HG03565 (cell line): ENCODE data around the gene MRE11.
"Not testable (repeated sequence)": the region's sequence is repeated elsewhere in the genome, so short reads cannot be mapped to it uniquely, and the experiment has no call there.

Source experiments
- ATAC-seq: cut with Tn5 transposase; IDR thresholded peaks from one replicate; pipeline ENCODE4 v1.9.1; 2021; ENCODE audit warnings: mild to moderate bottlenecking, moderate library complexity; ENCODE audit not compliant: unreplicated experiment

MRE11 gene

DNA sequence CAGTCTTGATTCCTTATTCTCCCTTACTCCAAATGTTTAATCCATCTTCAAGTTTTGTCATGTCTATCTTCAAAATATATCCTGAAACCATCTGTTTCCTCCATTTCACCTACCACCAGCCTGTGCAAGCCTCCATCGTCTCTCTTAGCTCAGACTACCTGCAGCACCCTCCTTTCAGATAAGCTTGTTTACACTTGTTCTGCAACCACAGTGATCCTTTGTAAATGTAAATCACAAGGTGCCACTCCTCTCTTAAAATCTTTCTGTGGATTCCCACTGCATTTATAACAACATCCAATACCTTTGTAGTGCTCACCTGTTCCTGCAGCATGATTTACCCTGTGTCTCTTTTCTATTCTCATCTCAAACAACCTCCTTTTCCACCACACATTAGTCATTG lies 60.6 kb downstream of the MRE11 start:
- no peak for ATAC-seq

DNA sequence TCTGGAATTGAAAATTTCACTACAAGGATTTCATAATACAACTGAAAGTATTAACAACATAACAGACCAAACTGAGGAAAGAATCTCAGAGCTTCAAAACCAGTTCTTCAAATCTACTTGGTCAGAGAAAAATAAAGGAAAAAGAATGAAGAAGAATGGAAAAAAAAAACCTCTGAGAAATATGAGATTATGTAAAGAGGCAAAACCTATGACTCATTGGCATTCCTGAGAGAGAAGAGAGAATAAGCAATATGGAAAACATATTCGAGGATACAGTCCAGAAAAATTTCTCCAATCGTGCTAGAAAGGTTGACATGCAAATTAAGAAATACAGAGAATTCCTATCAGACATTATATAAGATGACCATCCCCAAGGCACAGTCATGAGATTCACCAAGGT lies 69.0 kb downstream of the MRE11 start:
- ATAC-seq, result no peak

DNA sequence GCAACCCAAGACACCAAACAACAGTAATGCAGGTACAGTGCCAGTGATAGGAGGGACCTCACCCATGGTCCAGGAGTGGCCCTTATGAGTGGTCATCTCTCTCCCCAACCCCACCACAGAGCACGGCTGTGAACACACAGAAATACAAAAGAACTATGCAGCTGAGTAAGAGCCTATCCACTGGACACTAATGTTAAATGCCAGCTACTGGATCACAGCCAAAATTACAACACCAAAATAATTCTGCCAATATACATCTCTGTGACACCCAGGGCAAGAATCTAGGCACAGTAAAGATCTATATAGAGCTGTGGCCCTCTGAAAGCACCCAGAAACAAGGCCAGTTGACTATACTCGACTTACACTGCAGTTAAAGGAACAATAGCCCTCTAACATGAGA lies 69.6 kb downstream of the MRE11 start:
- no peak for ATAC-seq

DNA sequence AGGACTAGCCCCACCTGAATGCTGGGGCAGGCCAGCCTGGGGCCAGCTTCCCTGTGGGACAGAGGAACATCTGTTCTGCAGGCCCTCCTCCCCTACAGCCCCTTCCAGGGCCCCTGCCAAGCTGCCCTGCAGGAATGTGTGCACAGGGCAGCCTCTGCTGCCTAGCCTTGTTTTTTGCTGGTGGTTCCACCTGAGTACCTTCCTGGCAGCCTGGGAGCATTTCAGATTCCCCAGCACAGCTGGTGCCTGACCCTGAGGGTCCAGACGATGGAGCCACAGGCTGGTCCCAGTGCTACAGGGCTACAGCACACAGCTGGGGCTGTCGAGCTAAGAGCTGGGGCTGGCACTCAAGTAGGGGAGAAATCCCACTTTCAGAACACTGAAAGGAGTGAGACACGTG lies 70.1 kb downstream of the MRE11 start:
- no peak for ATAC-seq

DNA sequence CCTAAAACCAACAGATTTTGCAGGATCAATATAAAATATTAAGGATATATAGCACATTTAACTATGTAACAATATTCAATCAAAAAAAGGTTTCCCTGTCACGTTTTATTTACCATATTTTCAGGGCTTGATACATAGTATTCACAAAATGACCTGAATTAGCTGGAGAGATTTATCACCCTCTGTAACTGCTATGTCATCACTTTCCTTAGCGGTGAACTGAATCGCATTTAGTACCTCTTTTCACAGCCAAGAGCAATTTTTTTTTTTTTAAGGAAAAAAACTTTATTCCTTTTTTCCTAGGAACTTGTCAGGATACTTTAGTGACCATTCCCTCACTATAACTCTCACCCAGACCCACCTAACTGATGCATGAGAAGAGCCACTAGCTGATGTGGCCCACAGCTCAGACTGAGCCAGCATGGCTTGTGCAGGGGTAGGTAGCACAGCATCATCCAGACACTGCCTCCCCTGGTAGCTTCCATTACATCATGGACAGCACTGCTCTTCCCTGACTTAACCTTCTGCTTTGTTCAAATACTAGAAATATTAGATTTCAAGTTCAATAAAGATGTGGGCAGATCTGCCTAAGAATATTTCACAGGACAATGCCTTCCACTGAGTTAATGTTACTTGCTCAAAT lies 75.4 kb downstream of the MRE11 start:
- no peak for ATAC-seq

DNA sequence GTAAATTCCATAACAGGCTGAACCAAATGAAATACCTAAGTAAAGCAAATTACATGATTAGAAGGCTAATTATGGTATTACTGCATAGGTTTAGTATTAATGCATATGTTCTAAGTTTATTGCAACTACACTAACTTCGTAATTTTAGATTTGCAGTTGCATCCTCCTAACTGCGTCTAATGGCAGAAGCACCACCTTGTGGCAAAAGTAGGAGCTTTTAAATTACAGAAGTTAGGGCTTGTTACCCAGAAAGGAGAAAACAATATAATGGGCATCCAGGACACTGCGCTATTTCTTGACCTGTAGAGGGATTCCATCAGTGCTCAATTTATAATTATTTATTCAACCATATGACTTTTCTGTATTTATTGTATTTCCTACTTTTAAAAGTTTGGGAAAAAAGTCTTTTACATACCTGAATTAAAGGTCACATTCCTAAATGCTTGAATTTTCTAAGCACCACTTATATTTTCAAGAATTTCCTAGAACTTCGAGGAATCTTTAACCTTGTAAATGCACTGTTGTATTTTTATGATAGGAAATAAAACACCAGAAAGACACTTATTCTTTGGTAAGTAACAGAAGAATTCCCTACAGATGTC lies 76.2 kb downstream of the MRE11 start:
- ATAC-seq, result no peak

DNA sequence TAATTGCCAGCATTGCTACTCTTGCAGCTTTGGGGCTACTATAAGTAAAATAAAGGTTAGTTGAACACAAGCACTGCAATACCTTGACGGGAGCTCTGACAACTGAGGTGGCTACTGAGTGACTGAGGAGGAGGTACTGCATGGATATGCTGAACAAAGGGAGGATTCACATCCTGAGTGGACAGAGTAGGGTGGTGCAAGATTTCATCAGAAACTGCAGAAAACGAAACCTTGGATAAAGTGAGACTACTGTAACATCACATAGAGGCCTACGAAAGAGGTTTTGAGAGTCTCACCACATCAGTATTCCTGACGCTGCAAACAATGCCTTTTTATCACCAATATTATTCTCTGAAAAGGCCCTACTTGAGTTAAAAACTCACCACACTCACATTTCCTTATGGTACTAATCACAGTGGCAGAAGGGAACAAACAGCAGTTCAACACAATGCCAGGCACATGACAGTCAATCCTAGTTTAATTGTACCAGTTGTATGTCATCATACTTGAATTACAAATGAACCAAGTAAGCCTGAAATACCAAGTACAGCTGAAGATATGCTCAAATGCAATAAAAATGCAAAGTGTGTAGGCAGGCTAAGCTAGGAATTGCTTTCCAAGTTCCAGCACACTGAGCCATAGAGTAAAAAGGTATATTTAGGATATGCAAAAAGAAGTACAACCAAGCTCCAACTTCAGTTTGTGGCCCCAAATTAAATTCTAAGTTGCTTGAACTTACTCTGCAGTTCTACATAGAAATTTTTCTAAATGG lies 88.4 kb downstream of the MRE11 start:
- no peak for ATAC-seq

DNA sequence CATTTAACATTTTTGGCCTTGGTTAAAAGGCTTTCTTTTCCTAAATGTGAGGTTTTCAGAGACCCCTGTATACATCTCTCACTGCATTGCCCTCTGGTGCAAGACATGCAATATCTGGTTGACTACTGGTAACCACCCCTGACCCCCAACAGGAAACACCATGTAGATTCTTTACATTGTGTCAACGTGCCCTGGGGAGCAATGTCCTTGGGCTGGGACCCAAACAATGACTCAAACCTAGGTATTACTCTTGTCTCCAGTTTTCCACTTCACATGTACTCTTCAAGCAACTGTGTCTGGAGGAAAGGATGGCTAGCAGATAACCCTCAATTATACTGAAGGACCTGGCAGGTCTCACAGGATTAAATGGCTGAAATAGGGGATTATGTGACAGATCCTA lies 91.3 kb downstream of the MRE11 start:
- ATAC-seq, result no peak

DNA sequence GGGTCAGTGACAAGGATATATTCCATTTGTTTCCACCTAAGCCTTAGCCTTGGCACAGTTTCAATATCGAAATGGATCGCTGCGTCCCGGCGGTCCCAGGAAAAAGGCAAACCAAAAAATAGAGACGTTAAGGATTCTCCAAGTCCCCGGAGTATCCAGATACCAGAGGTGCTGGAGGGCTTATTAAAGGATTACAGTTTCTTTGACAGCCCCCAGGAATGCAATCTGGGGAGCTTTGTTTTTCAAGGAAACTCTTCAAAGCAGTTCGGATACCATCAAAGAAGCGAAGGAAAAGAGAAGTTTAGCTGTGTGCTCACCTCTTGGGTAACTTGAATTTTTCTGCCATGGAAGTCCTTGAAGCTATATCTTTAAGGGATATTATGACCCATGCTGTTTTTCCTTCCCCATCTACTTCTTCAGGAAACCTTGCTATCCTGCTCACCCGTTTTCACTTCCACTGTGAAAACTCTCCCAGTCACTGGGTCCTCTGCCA lies 91.8 kb downstream of the MRE11 start:
- ATAC-seq, result no peak

DNA sequence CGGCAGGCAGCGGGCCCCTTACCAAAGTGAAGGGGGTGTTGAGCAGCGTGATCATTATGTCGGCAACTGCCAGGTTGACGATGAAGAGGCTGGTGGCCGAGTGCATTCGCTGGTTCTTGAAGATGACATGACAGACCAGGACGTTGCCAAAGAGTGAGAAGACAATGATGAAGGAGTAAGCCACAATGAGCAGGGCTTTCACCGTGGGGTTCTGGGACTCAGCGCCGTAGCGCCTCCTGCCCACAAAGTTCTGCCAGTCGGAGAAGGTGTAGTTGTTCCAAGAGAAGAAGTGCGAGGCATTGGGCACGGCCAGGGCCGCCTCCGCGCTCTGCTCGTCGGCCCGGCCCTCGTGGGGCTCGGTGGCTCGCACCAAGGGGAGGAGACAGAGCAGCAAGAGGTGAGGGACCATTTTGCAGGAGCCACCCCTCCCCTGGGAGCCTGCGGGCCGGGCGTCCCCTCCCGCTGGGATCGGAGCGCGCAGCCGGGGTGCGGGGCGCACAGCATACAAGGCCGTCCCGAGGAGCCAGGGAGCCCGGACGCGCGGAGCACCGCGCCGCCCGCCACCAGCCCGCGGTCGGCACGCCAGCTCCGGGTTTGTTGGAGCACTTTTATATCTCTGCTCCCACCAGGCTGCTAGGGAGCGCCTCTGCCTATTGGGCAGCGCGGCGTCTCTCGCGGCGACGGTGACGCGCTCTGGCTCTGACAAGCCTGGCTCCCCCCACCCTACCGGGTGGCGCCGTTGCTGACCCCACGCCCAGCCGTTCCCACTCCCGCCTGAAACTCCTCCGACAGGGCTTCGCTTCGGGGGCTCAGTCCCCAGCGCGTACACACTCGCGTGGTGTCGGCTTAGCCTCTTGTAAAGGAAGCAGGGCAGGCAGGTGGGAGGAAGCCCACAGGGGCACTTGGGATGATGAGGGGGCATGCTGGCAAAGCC lies 92.5 kb downstream of the MRE11 start, which contains the start of gene GPR83:
Gene GPR83, minus strand, starts transcription at position 581 of the 934 bp plus-strand sequence. Its CDS starts 172 bp downstream, at position 409.
- no peak for ATAC-seq

DNA sequence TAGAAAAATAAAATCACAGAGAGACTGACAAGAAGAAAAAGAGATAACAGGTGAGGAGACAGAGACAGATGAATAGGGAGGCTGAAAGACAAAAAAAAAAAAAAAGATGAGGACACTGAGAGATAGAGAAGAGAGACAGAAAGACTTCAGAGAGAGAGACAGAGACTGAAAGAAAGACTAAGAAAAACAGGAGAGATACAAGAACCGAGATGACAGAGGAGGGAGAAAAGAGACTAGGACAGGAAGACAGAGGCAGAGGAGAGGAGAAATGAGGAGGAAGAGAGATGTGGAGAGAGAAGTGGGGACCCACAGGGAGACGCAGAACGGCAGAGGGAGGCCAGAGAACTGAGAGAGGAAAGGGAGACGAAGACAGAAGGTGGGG lies 93.2 kb downstream of the MRE11 start:
- no peak for ATAC-seq

DNA sequence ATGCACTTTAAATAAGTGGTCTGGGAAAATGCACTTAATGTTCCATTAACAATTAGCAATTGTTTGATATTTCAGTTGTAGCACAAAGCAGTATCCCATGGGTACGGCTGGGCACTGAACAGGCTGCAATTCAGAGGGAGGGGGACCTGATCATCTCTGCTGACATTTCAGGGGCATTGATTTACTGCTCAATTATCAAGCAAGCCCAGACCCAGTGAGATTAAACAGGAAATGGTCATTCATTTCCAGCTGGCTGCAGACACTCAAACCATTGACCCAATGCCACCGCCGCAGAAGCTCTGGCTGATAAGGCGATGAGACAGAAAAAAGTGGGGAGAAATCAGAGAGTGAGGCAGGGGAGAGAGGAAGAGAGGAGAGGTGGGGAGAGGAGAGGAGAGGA lies 93.6 kb downstream of the MRE11 start:
- no peak for ATAC-seq

DNA sequence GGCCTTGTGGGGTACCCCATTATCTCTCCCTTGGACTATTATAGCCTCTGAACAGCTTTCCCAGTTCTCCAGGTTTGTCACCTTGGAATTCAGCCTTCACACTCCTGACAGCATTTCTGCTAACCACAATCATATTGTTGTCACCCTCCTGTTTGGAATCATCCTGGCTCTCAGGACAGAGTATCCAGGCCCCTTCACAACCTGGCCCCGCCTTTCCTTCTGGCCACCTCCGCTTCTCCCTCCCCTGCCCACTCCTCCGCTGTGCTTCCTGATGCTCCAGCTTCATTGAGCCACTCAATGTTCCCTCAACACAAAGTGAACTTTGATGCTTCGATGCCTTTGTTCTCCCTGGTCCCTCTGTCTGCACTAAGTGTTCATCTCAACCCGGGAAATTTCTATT lies 95.5 kb downstream of the MRE11 start:
- ATAC-seq, result no peak

DNA sequence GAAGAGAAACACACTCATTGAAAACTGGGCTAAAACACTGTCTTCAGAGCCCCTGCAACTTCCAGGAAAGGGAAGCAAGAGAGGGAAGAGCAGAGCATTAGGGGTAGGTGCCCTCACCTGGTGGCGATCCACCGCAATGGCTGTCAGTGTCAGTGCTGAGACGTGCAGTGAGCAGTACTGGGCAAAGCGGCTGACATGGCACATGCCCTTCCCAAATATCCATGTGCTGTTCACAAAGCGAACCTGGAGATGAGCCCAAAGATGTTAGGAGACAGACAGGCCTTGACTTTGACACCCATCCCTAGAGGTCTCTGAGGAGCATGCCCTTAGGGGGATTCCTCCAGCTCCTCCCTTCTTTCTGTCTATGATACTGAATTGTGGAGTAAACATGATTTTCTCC lies 97.4 kb downstream of the MRE11 start:
- ATAC-seq, result no peak

DNA sequence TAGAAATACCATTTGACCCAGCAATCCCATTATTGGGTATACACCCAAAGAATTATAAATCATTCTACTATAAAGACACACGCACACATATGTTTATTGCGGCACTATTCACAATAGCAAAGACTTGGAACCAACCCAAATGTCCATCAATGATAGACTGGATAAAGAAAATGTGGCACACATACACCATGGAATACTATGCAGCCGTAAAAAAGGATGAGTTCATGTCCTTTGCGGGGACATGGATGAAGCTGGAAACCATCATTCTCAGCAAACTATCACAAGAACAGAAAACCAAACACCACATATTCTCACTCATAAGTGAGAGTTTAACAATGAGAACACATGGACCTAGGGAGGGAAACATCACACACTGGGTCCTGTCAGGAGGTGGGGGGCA lies 101.7 kb downstream of the MRE11 start:
- ATAC-seq, result not testable (repeated sequence)

DNA sequence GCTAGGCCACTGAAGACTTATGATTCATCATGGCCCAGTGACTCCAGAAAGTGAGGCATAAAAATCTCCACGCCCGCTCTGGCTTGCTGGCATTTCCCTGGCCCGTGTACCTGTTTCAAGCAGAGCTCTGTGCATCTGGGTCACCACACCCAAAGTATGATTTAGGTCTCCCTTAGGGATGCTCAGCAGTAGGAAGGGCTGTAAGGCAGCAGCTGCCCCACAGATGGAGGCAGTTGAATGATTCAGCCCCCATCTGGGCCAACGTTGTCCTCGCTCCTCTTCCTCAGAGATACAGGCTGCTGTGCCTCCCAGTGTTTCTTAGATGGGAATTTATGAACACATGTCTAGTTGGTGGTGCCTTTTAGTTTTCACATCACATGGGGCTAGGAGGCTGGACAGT lies 114.0 kb downstream of the MRE11 start:
- no peak for ATAC-seq

DNA sequence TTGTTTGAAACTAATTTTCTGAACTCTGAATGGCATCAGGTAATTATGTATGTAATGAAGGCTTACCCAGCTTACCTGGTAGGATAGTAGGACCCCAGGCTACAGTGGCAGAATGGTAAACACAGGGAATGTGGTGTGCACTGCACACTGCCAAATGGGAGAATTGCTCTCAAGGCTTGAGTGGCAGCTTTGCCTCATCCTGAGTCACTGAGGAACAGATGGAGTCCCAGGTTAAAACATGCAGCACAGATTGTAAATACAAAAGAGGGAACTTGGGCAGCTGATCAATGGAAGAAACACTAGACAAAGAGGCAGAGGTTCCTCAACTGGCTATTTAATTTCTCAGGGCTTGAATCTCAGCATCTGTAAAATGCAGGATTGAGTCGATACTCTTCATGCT lies 116.8 kb downstream of the MRE11 start:
- ATAC-seq, result no peak

DNA sequence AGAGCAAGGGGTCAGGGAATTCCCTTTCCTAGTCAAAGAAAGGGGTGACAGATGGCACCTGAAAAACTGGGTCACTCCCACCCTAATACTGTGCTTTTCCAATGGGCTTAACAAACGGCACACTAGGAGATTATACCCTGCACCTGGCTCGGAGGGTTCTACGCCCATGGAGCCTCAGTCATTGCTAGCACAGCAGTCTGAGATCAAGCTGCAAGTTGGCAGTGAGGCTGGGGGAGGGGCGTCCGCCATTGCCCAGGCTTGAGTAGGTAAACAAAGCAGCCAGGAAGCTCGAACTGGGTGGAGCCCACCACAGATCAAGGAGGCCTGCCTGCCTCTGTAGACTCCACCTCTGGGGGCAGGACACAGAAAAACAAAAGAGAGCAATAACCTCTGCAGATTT lies 123.1 kb downstream of the MRE11 start:
- not testable (repeated sequence) for ATAC-seq
